Pancreas (tissue), 10 donors: Measurements from ENCODE around the gene ERMN. TPM values are rescaled to one million over a fixed set of nuclear protein-coding genes. Genes with fewer than 3 reads are reported as not detected.

Experiments used
- ATAC-seq, 4 donors: fragments of 200-7000 bp; cut with Tn5 transposase; one replicate each; pipeline versions ENCODE4 v1.8.0 to v1.9.1; 2020; ENCODE audit warnings: mild to moderate bottlenecking in 4 of 4, moderate library complexity in 4 of 4
- DNase-seq, 6 donors: peaks; one replicate each; pipeline ENCODE4 v3.0.0-alpha.2; 2020
- FAIRE-seq: peaks from 2 replicates; lab custom pipeline; 2012; peaks lifted over from hg19 to GRCh38; lab: Jason Lieb, UNC
- H3K27ac ChIP-seq, 4 donors: fragments of 200-600 bp; sonication (generic); 1 replicate in 3 of 4; 2 replicates in 1 of 4; pipeline versions ENCODE4 v1.5.0 to v1.8.0; 2020
- H3K27me3 ChIP-seq, 4 donors: fragments of 200-600 bp; one replicate each; pipeline ENCODE4 v1.8.0; 2021
- H3K36me3 ChIP-seq, 3 donors: fragments of 200-600 bp; sonication (generic) in 1 of 3; one replicate each; pipeline versions ENCODE4 v1.5.0 to v1.8.0; 2020 to 2021
- H3K4me1 ChIP-seq, 3 donors: fragments of 200-600 bp; one replicate each; pipeline ENCODE4 v1.8.0; 2021
- H3K4me3 ChIP-seq, 4 donors: fragments of 200-600 bp; sonication (generic) in 2 of 4; one replicate each; pipeline versions ENCODE4 v1.5.0 to v1.8.0; 2020 to 2021
- H3K9me3 ChIP-seq, 4 donors: fragments of 200-600 bp; one replicate each; pipeline ENCODE4 v1.8.0; 2021
- CTCF ChIP-seq, 4 donors: fragments of 200-600 bp; sonication (generic) in 3 of 4; IDR thresholded peaks; one replicate each; pipeline versions ENCODE4 v1.5.0 to v1.8.0; 2021; ENCODE audit warnings: antibody characterized with exemption in 4 of 4
- WGBS, 2 donors: extraction: QIAGEN DNeasy Blood & Tissue Kit; methylation state at CpG; one replicate each; pipeline ENCODE4 v1.1.7; 2013; 5-methylcytosine and 5-hydroxymethylcytosine counted together
- intact Hi-C, 3 donors: fragments of 100-400 bp; cut with DNase I; formaldehyde crosslinking; loops; one replicate each; pipeline versions ENCODE4 v1.11.1 to v1.14.2; 2022
- polyA plus RNA-seq, 2 donors: library from polyadenylated mRNA; stranded (reverse); fragments of 200-250 nt; gene quantifications; one replicate each; pipeline ENCODE4 v1.2.3, GENCODE V29; 2013
- total RNA-seq, 6 donors: library from RNA; stranded (reverse); fragmentation: NEBNext Ultra II Directional in 4 of 6; extraction: Animal tissue kit (Norgen Biotek cat#: 25700) in 4 of 6; gene quantifications; one replicate each; pipeline versions ENCODE4 v1.2.1 to v1.2.4, GENCODE V29; 2021 to 2023
- donor health status: healthy with polysubstance abuse.
- donor health status: DM: no; HTN: no; CAD: no; lungs with moderate emphysema.
- donor health status: DM: no; HTN: no; CAD: no.
- donor health status: control.
- donor health status: control.
- donor health status: Bipolar disorder and iron deficiency.
- donor health status: DM: yes; HTN: yes; CAD: no.
- donor health status: DM: no; HTN: no; CAD: no.
- donor health status: DM: no; HTN: no; CAD: no.
- donor health status: DM: yes; HTN: yes; CAD: no.

The ERMN gene
- total and polyA plus RNA-seq, 8 donors = 0.06 to 0.54 (median 0.15) TPM; not detected in 3

- no peak for TF ChIP-seq CTCF (IDR thresholded peaks at IDR 0.05)
- Histone ChIP-seq H3K4me3 (no peak overlapping the region), H3K4me1 (peaks cover 0 to 15% (median 5%) of the 10 kb centered on the region in 3 donors), H3K27ac (no peak overlapping the region), H3K36me3 (no peaks in the 10 kb centered on the region), H3K27me3 (no peaks in the 10 kb centered on the region), H3K9me3 (no peaks in the 10 kb centered on the region)
- no peak for DNase-seq
- no peak for ATAC-seq
- 78 to 79% methylated on average over 3 of the region's 3 CpGs for WGBS, 2 donors
- no peak for FAIRE-seq
- intact Hi-C loops = no loop called here
Observed at GRCh38 chr2:157326698-157327097, 1.1 kb upstream of the ERMN start.

- DNase-seq (no peak), ATAC-seq (no peak), FAIRE-seq (no peak)
- Histone ChIP-seq H3K27me3 (no peaks in the 10 kb centered on the region), H3K36me3 (no peaks in the 10 kb centered on the region), H3K4me3 (no peak overlapping the region), H3K27ac (no peak overlapping the region), H3K4me1 (peaks cover 0 to 5% (median 3%) of the 10 kb centered on the region in 3 donors), H3K9me3 (no peaks in the 10 kb centered on the region)
- 59 to 63% methylated on average over 2 of the region's 2 CpGs for WGBS, 2 donors
- TF ChIP-seq CTCF (IDR thresholded peaks at IDR 0.05) = no peak
- intact Hi-C loops = no loop called here
Observed at GRCh38 chr2:157324331-157324843, 1.2 kb downstream of the ERMN start.

- H3K27ac ChIP-seq = no peak overlapping the region
- H3K4me3 ChIP-seq = no peak overlapping the region
- no peak for ATAC-seq
- no peaks in the 10 kb centered on the region for H3K9me3 ChIP-seq
- H3K4me1 ChIP-seq = no peaks in the 10 kb centered on the region
- 70 to 78% methylated on average over 4 of the region's 4 CpGs for WGBS, 2 donors
- intact Hi-C loops = no loop called here
- H3K27me3 ChIP-seq = no peaks in the 10 kb centered on the region
- TF ChIP-seq CTCF (IDR thresholded peaks at IDR 0.05) = no peak
- FAIRE-seq = no peak
- no peaks in the 10 kb centered on the region for H3K36me3 ChIP-seq
- DNase-seq = no peak
Observed at GRCh38 chr2:157322432-157322831, 3.2 kb downstream of the ERMN start.

GRCh38 chr2:157321466-157321865 lies 4.2 kb downstream of the ERMN start:
- Histone ChIP-seq H3K9me3 (no peaks in the 10 kb centered on the region), H3K36me3 (no peaks in the 10 kb centered on the region), H3K27ac (no peak overlapping the region), H3K4me1 (no peaks in the 10 kb centered on the region), H3K4me3 (no peak overlapping the region), H3K27me3 (no peaks in the 10 kb centered on the region)
- intact Hi-C loops = no loop called here
- TF ChIP-seq CTCF (IDR thresholded peaks at IDR 0.05) = no peak
- no peak for FAIRE-seq
- ATAC-seq = no peak
- DNase-seq = no peak
- WGBS, 2 donors = 57 to 59% methylated on average over 2 of the region's 2 CpGs

GRCh38 chr2:157320409-157320808 lies 5.2 kb downstream of the ERMN start:
- no peak for TF ChIP-seq CTCF (IDR thresholded peaks at IDR 0.05)
- ATAC-seq = no peak
- FAIRE-seq = no peak
- intact Hi-C loops = no loop called here
- no peak for DNase-seq
- no peaks in the 10 kb centered on the region for H3K4me1 ChIP-seq
- H3K4me3 ChIP-seq = no peak overlapping the region
- H3K27ac ChIP-seq = no peak overlapping the region
- H3K36me3 ChIP-seq = no peaks in the 10 kb centered on the region
- H3K9me3 ChIP-seq = no peaks in the 10 kb centered on the region
- no peaks in the 10 kb centered on the region for H3K27me3 ChIP-seq
